ENCODE data around the gene WFDC8. TPM values are rescaled to one million over a fixed set of nuclear protein-coding genes. Genes with fewer than 3 reads are reported as not detected.

Gene WFDC8
- total RNA-seq, 1 experiment from 2014 or later, result not detected

DNA sequence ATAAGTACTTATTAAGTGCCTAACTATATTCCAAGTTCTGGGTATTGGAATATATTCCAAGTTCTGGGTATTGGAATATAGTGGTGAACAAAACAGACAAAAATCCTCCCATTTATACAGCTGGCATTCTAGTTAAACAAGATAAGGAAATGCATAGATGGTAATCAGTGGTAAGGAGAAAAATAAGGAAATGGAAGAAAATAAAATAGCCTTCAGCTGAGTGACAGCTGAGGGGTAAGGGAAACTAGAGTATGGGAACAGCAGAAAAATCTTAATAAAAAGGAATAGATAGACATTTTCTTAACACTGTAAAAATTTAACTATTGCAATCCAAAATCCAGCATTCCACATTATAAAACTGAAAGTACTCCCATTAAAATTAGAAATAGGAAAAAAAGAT is 33.2 kb upstream of the WFDC8 start:
- H4K91ac ChIP-seq (ENCODE audit: insufficient read length, low read depth, low read length), result no peak overlapping the region

More for the DNA sequence above, 33.2 kb upstream of the WFDC8 start:
- no peak overlapping the region for H2BK20ac ChIP-seq (ENCODE audit: low read depth, low read length, poor library complexity, severe bottlenecking)
- H2BK120ac ChIP-seq (ENCODE audit: low read depth, low read length, poor library complexity, severe bottlenecking), result no peak overlapping the region
- no peak overlapping the region for H3K4ac ChIP-seq (ENCODE audit: low read depth, low read length)
- peaks cover 0 to 4% (median under 1%) of the 10 kb centered on the region in 3 experiments; a peak in 5 of 7 replicates for H3K36me3 Mint-ChIP-seq (ENCODE audit: insufficient read depth in 1 of 3, low read depth in 3 of 3)
- H4K20me1 ChIP-seq (ENCODE audit: control insufficient read depth, insufficient read depth, insufficient read length), result no peaks in the 10 kb centered on the region
- no peaks in the 10 kb centered on the region for H3K79me2 ChIP-seq (ENCODE audit: insufficient read depth, low read length)
- H3K9me3 Mint-ChIP-seq, result peaks cover 5 to 6% of the 10 kb centered on the region in 2 experiments; a peak in 4 of 5 replicates
- DNase-seq, result no peak
- no peak overlapping the region for H4K5ac ChIP-seq (ENCODE audit: insufficient read length, low read depth, low read length)
- H2BK12ac ChIP-seq (ENCODE audit: insufficient read length, low read depth, low read length), result no peak overlapping the region
- H3K27ac Mint-ChIP-seq, result no peak overlapping the region
- H3K4me2 ChIP-seq (ENCODE audit: insufficient read depth, insufficient read length, low read length), result no peak overlapping the region
- H3K9ac ChIP-seq (ENCODE audit: extremely low read depth, insufficient read length, low read length), result no peak overlapping the region
- H3T11ph ChIP-seq (ENCODE audit: low read length), result no peak overlapping the region
- no peaks in the 10 kb centered on the region for H3K79me1 ChIP-seq (ENCODE audit: insufficient read depth, low read depth, low read length, poor library complexity, severe bottlenecking)
- H3K56ac ChIP-seq (ENCODE audit: insufficient read length, low read depth, low read length), result no peak overlapping the region
- H4K8ac ChIP-seq (replicated peaks; ENCODE audit: insufficient read length, low read depth, low read length), result no peak overlapping the region
- H3K4me3 Mint-ChIP-seq, result no peak overlapping the region
- H3K4me1 Mint-ChIP-seq, result peaks cover 12 to 13% of the 10 kb centered on the region in 2 experiments
- H3K23me2 ChIP-seq (ENCODE audit: insufficient read length, low read depth, low read length, poor library complexity, severe bottlenecking), result no peaks in the 10 kb centered on the region
- H2BK5ac ChIP-seq (ENCODE audit: insufficient read length, low read length), result no peak overlapping the region
- peaks cover 3% of the 10 kb centered on the region; the same call in 1 of the 2 replicates for H3K4me1 ChIP-seq (ENCODE audit: insufficient read depth, low read length)
- no peak overlapping the region for H3K27ac ChIP-seq (ENCODE audit: insufficient read length, low read depth, low read length)
- no peak overlapping the region for H2AK5ac ChIP-seq (ENCODE audit: insufficient read length, low read length)
- H3K18ac ChIP-seq (ENCODE audit: insufficient read length, low read depth, low read length), result no peak overlapping the region
- H3K9me3 ChIP-seq (ENCODE audit: control insufficient read depth, low read depth, low read length), result peaks cover 6% of the 10 kb centered on the region
- no peak overlapping the region for H3K14ac ChIP-seq (ENCODE audit: insufficient read depth, low read length)
- H3K27me3 Mint-ChIP-seq (ENCODE audit: low read depth), result no peaks in the 10 kb centered on the region; the same call in 1 of the 2 replicates
- H3K23ac ChIP-seq (ENCODE audit: insufficient read length, low read depth, low read length), result no peak overlapping the region
- H2AFZ ChIP-seq (ENCODE audit: low read length), result no peak overlapping the region
- H3K27me3 ChIP-seq (ENCODE audit: insufficient read depth, low read length), result no peaks in the 10 kb centered on the region
- TF ChIP-seq, protein P1, sequence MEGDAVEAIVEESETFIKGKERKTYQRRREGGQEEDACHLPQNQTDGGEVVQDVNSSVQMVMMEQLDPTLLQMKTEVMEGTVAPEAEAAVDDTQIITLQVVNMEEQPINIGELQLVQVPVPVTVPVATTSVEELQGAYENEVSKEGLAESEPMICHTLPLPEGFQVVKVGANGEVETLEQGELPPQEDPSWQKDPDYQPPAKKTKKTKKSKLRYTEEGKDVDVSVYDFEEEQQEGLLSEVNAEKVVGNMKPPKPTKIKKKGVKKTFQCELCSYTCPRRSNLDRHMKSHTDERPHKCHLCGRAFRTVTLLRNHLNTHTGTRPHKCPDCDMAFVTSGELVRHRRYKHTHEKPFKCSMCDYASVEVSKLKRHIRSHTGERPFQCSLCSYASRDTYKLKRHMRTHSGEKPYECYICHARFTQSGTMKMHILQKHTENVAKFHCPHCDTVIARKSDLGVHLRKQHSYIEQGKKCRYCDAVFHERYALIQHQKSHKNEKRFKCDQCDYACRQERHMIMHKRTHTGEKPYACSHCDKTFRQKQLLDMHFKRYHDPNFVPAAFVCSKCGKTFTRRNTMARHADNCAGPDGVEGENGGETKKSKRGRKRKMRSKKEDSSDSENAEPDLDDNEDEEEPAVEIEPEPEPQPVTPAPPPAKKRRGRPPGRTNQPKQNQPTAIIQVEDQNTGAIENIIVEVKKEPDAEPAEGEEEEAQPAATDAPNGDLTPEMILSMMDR (conservative IDR thresholded peaks at IDR 0.05), result no peak
- H2BK15ac ChIP-seq (ENCODE audit: low read depth, low read length), result no peak overlapping the region

Measured in H9 (cell line).